ENCODE measurements around the gene CHST14. TPM values are rescaled to one million over a fixed set of nuclear protein-coding genes. Genes with fewer than 3 reads are reported as not detected.

Gene CHST14
- total RNA-seq, 2 donors from 2014 or later, result 14.9 to 22.3 TPM

GRCh38 chr15:40471105-40471807, 472 bp downstream of the CHST14 start:
- H3K4me1 ChIP-seq (replicated peaks), result peaks cover 4% of the 10 kb centered on the region
- peak overlapping the region; percentile 82 to 92 for H3K4me3 ChIP-seq
- H3K9me3 ChIP-seq, result no peaks in the 10 kb centered on the region
- H3K36me3 ChIP-seq, result no peaks in the 10 kb centered on the region
- TF ChIP-seq POLR2AphosphoS5 (IDR thresholded peaks at IDR 0.05), result no peak
- no peak for TF ChIP-seq CTCF (IDR thresholded peaks at IDR 0.05)
- no peak for TF ChIP-seq POLR2A (IDR thresholded peaks at IDR 0.05)
- no peaks in the 10 kb centered on the region for H3K27me3 ChIP-seq (replicated peaks; ENCODE audit: insufficient read depth)
- no peak for DNase-seq (ENCODE audit: low spot score)
- WGBS, result under 1% methylated on average over 35 of the region's 60 CpGs
- intact Hi-C loops (cut with DNase I), result no loop called here
- peak overlapping the region; percentile 80 to 87 for H3K27ac ChIP-seq

- Histone ChIP-seq H3K36me3 (no peaks in the 10 kb centered on the region), H3K27ac (peak overlapping the region; percentile 80 to 87), H3K4me1 (replicated peaks) (peaks cover 4% of the 10 kb centered on the region), H3K27me3 (replicated peaks; ENCODE audit: insufficient read depth) (no peaks in the 10 kb centered on the region), H3K9me3 (no peaks in the 10 kb centered on the region), H3K4me3 (peak overlapping the region; percentile 82 to 92)
- under 1% methylated on average over 16 of the region's 16 CpGs for WGBS
- peak; percentile 12 for DNase-seq (ENCODE audit: low spot score)
- intact Hi-C loops (cut with DNase I), result no loop called here
- TF ChIP-seq CTCF (IDR thresholded peaks at IDR 0.05), result no peak
- TF ChIP-seq POLR2AphosphoS5 (IDR thresholded peaks at IDR 0.05), result no peak
- TF ChIP-seq POLR2A (IDR thresholded peaks at IDR 0.05), result no peak
These were observed 995 bp downstream of the CHST14 start for GRCh38 chr15:40471808-40472150.

- no peaks in the 10 kb centered on the region for H3K36me3 ChIP-seq
- H3K27ac ChIP-seq, result peak overlapping the region in 1 of 2 donors; percentile 87
- intact Hi-C loops (cut with DNase I), result no loop called here
- H3K4me3 ChIP-seq, result peak overlapping the region in 1 of 2 donors; percentile 82
- H3K27me3 ChIP-seq (replicated peaks; ENCODE audit: insufficient read depth), result no peaks in the 10 kb centered on the region
- no peak for DNase-seq (ENCODE audit: low spot score)
- no peaks in the 10 kb centered on the region for H3K9me3 ChIP-seq
- peaks cover 4% of the 10 kb centered on the region for H3K4me1 ChIP-seq (replicated peaks)
- TF ChIP-seq CTCF (IDR thresholded peaks at IDR 0.05), result no peak
- WGBS, result 49% methylated on average over 6 of the region's 9 CpGs
These were observed 1.5 kb downstream of the CHST14 start for GRCh38 chr15:40472171-40472727.

- intact Hi-C loops (cut with DNase I), result no loop called here
- Histone ChIP-seq H3K27ac (no peak overlapping the region), H3K9me3 (no peaks in the 10 kb centered on the region), H3K4me1 (replicated peaks) (peaks cover 4% of the 10 kb centered on the region), H3K27me3 (replicated peaks; ENCODE audit: insufficient read depth) (no peaks in the 10 kb centered on the region), H3K36me3 (no peaks in the 10 kb centered on the region), H3K4me3 (no peak overlapping the region)
- no peak for DNase-seq (ENCODE audit: low spot score)
- TF ChIP-seq CTCF (IDR thresholded peaks at IDR 0.05) (no peak), POLR2A (IDR thresholded peaks at IDR 0.05) (no peak), POLR2AphosphoS5 (IDR thresholded peaks at IDR 0.05) (no peak)
- 64% methylated on average over 8 of the region's 8 CpGs for WGBS
These were observed 3.8 kb downstream of the CHST14 start for GRCh38 chr15:40474581-40474980.
